Measurements from ENCODE around the gene LSP1.
A peak's percentile ranks its signal among the peaks of the same experiment; 100 is the strongest.

LSP1 gene

DNA sequence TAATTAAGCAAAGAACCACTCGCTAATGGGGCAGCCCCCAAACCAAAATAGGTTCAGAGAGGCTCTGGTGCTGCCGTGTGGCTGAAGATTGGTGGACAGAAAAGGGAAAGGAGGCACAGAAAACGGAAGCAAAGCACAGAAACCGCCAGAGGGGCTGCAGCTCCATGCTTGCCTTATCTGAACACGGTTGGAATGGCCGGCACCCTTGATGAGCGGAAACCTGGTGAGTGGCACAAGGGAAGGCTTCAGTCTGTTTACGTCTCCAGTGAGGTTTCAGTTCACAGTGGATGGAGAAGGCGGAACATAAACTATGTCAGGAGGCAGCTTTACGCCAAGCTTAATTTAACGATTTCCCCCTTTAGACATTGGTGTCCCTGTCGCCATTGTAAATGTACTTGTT lies 44.0 kb downstream of the LSP1 start:
- no peak overlapping the region for H2BK120ac ChIP-seq (ENCODE audit: low read depth, low read length)
- no peak overlapping the region for H2BK15ac ChIP-seq (replicated peaks; ENCODE audit: low read depth)
- H2AK5ac ChIP-seq (ENCODE audit: low read length): no peak overlapping the region
- no peak overlapping the region for H3K56ac ChIP-seq (ENCODE audit: low read length)
- no peak overlapping the region for H3K23ac ChIP-seq (ENCODE audit: low read length)
- no CpG with 5 or more reads among the region's 12 CpGs for WGBS (ENCODE audit: extremely low coverage, insufficient coverage, low lambda C conversion rate)
- H3K4me2 ChIP-seq (ENCODE audit: low read length): no peak overlapping the region
- H3K4ac ChIP-seq (ENCODE audit: low read depth, low read length): no peak overlapping the region
- H3K9ac ChIP-seq (ENCODE audit: low read length): no peak overlapping the region
- DNase-seq: no peak
- H3K18ac ChIP-seq (ENCODE audit: low read length): no peak overlapping the region
- H3K79me2 ChIP-seq (ENCODE audit: control insufficient read depth, insufficient read depth, low read length): no peaks in the 10 kb centered on the region
- H3K4me3 ChIP-seq (ENCODE audit: low read length): no peak overlapping the region
- H4K8ac ChIP-seq (ENCODE audit: low read depth, low read length): no peak overlapping the region
- H3K36me3 ChIP-seq (ENCODE audit: control insufficient read depth, insufficient read depth, low read length): no peaks in the 10 kb centered on the region
- no peak overlapping the region for H2BK5ac ChIP-seq (ENCODE audit: low read length)
- no peaks in the 10 kb centered on the region for H3K27me3 ChIP-seq (ENCODE audit: insufficient read depth, low read length, poor library complexity)
- no peak overlapping the region for H3K27ac ChIP-seq (ENCODE audit: low read depth, low read length)
- no peaks in the 10 kb centered on the region for H3K4me1 ChIP-seq (ENCODE audit: control insufficient read depth, low read depth, low read length)
- no peak overlapping the region for H4K5ac ChIP-seq (ENCODE audit: low read length)
- no peaks in the 10 kb centered on the region for H3K79me1 ChIP-seq (ENCODE audit: low read length)

GRCh38 chr11:1899090-1899489 lies 46.2 kb downstream of the LSP1 start:
- no peak overlapping the region for H3K56ac ChIP-seq (ENCODE audit: low read length)
- H2BK5ac ChIP-seq (ENCODE audit: low read length): no peak overlapping the region
- no peaks in the 10 kb centered on the region for H3K79me2 ChIP-seq (ENCODE audit: control insufficient read depth, insufficient read depth, low read length)
- no peak overlapping the region for H3K4ac ChIP-seq (ENCODE audit: low read depth, low read length)
- no peak overlapping the region for H2BK15ac ChIP-seq (replicated peaks; ENCODE audit: low read depth)
- H4K8ac ChIP-seq (ENCODE audit: low read depth, low read length): no peak overlapping the region
- no peak overlapping the region for H3K18ac ChIP-seq (ENCODE audit: low read length)
- no peak overlapping the region for H3K23ac ChIP-seq (ENCODE audit: low read length)
- H3K9ac ChIP-seq (ENCODE audit: low read length): no peak overlapping the region
- no peak overlapping the region for H3K4me3 ChIP-seq (ENCODE audit: low read length)
- H4K5ac ChIP-seq (ENCODE audit: low read length): no peak overlapping the region
- no peaks in the 10 kb centered on the region for H3K36me3 ChIP-seq (ENCODE audit: control insufficient read depth, insufficient read depth, low read length)
- DNase-seq: no peak
- H2AK5ac ChIP-seq (ENCODE audit: low read length): no peak overlapping the region
- no peaks in the 10 kb centered on the region for H3K4me1 ChIP-seq (ENCODE audit: control insufficient read depth, low read depth, low read length)
- H3K27me3 ChIP-seq (ENCODE audit: insufficient read depth, low read length, poor library complexity): no peaks in the 10 kb centered on the region
- WGBS (ENCODE audit: extremely low coverage, insufficient coverage, low lambda C conversion rate): no CpG with 5 or more reads among the region's 4 CpGs
- H3K27ac ChIP-seq (ENCODE audit: low read depth, low read length): no peak overlapping the region
- no peak overlapping the region for H3K4me2 ChIP-seq (ENCODE audit: low read length)
- no peak overlapping the region for H2BK120ac ChIP-seq (ENCODE audit: low read depth, low read length)
- H3K79me1 ChIP-seq (ENCODE audit: low read length): no peaks in the 10 kb centered on the region

DNA sequence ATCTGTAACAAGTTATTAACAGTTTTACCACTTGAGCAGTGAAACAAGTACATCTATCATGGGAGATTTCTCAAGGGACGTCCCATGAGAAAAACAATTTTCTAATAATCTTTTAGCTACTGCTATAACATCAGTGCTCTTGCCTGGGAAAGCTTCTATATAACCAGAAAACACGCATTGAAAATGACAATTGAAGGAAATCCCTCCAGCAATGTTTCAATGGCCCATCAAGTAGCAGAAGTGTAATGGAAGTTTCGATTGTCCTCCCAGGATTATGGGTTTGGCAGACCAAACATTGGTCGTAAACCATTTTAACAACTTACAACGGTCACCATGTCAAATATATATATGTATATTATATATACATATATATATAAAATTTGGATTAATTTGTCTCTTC lies 46.8 kb downstream of the LSP1 start:
- Histone ChIP-seq H3K56ac (ENCODE audit: low read length) (no peak overlapping the region), H4K5ac (ENCODE audit: low read length) (no peak overlapping the region), H3K4me3 (ENCODE audit: low read length) (no peak overlapping the region), H3K23ac (ENCODE audit: low read length) (no peak overlapping the region), H3K79me1 (ENCODE audit: low read length) (no peaks in the 10 kb centered on the region), H3K18ac (ENCODE audit: low read length) (no peak overlapping the region), H3K27ac (ENCODE audit: low read depth, low read length) (no peak overlapping the region), H3K79me2 (ENCODE audit: control insufficient read depth, insufficient read depth, low read length) (no peaks in the 10 kb centered on the region), H3K4ac (ENCODE audit: low read depth, low read length) (no peak overlapping the region), H4K8ac (ENCODE audit: low read depth, low read length) (no peak overlapping the region), H3K27me3 (ENCODE audit: insufficient read depth, low read length, poor library complexity) (no peaks in the 10 kb centered on the region), H2BK120ac (ENCODE audit: low read depth, low read length) (no peak overlapping the region), H2BK15ac (replicated peaks; ENCODE audit: low read depth) (no peak overlapping the region), H3K4me2 (ENCODE audit: low read length) (no peak overlapping the region), H3K4me1 (ENCODE audit: control insufficient read depth, low read depth, low read length) (no peaks in the 10 kb centered on the region), H3K36me3 (ENCODE audit: control insufficient read depth, insufficient read depth, low read length) (no peaks in the 10 kb centered on the region), H3K9ac (ENCODE audit: low read length) (no peak overlapping the region), H2BK5ac (ENCODE audit: low read length) (no peak overlapping the region), H2AK5ac (ENCODE audit: low read length) (no peak overlapping the region)
- no CpG with 5 or more reads among the region's 5 CpGs for WGBS (ENCODE audit: extremely low coverage, insufficient coverage, low lambda C conversion rate)
- no peak for DNase-seq

- H3K18ac ChIP-seq (ENCODE audit: low read length): no peak overlapping the region
- no peak overlapping the region for H4K8ac ChIP-seq (ENCODE audit: low read depth, low read length)
- no peaks in the 10 kb centered on the region for H3K79me1 ChIP-seq (ENCODE audit: low read length)
- no peak overlapping the region for H2BK5ac ChIP-seq (ENCODE audit: low read length)
- no peak for DNase-seq
- no peaks in the 10 kb centered on the region for H3K36me3 ChIP-seq (ENCODE audit: control insufficient read depth, insufficient read depth, low read length)
- no peak overlapping the region for H3K9ac ChIP-seq (ENCODE audit: low read length)
- no peak overlapping the region for H2BK15ac ChIP-seq (replicated peaks; ENCODE audit: low read depth)
- H3K27ac ChIP-seq (ENCODE audit: low read depth, low read length): no peak overlapping the region
- H3K4ac ChIP-seq (ENCODE audit: low read depth, low read length): no peak overlapping the region
- no peak overlapping the region for H3K4me2 ChIP-seq (ENCODE audit: low read length)
- H2BK120ac ChIP-seq (ENCODE audit: low read depth, low read length): no peak overlapping the region
- no peak overlapping the region for H4K5ac ChIP-seq (ENCODE audit: low read length)
- no peak overlapping the region for H3K4me3 ChIP-seq (ENCODE audit: low read length)
- H3K4me1 ChIP-seq (ENCODE audit: control insufficient read depth, low read depth, low read length): no peaks in the 10 kb centered on the region
- H3K23ac ChIP-seq (ENCODE audit: low read length): no peak overlapping the region
- H3K27me3 ChIP-seq (ENCODE audit: insufficient read depth, low read length, poor library complexity): no peaks in the 10 kb centered on the region
- H3K79me2 ChIP-seq (ENCODE audit: control insufficient read depth, insufficient read depth, low read length): no peaks in the 10 kb centered on the region
- H3K56ac ChIP-seq (ENCODE audit: low read length): no peak overlapping the region
- WGBS (ENCODE audit: extremely low coverage, insufficient coverage, low lambda C conversion rate): no CpG with 5 or more reads among the region's 5 CpGs
- H2AK5ac ChIP-seq (ENCODE audit: low read length): no peak overlapping the region
Observed at GRCh38 chr11:1906181-1906580, 53.3 kb downstream of the LSP1 start.

- Histone ChIP-seq H2AK5ac (ENCODE audit: low read length) (no peak overlapping the region), H3K4me1 (ENCODE audit: control insufficient read depth, low read depth, low read length) (no peaks in the 10 kb centered on the region), H3K36me3 (ENCODE audit: control insufficient read depth, insufficient read depth, low read length) (no peaks in the 10 kb centered on the region), H3K9ac (ENCODE audit: low read length) (no peak overlapping the region), H3K56ac (ENCODE audit: low read length) (no peak overlapping the region), H3K4ac (ENCODE audit: low read depth, low read length) (no peak overlapping the region), H3K27me3 (ENCODE audit: insufficient read depth, low read length, poor library complexity) (no peaks in the 10 kb centered on the region), H3K79me2 (ENCODE audit: control insufficient read depth, insufficient read depth, low read length) (no peaks in the 10 kb centered on the region), H2BK15ac (replicated peaks; ENCODE audit: low read depth) (no peak overlapping the region), H3K18ac (ENCODE audit: low read length) (no peak overlapping the region), H4K5ac (ENCODE audit: low read length) (no peak overlapping the region), H3K79me1 (ENCODE audit: low read length) (no peaks in the 10 kb centered on the region), H4K8ac (ENCODE audit: low read depth, low read length) (no peak overlapping the region), H3K4me2 (ENCODE audit: low read length) (no peak overlapping the region), H3K23ac (ENCODE audit: low read length) (no peak overlapping the region), H2BK120ac (ENCODE audit: low read depth, low read length) (no peak overlapping the region), H2BK5ac (ENCODE audit: low read length) (no peak overlapping the region), H3K27ac (ENCODE audit: low read depth, low read length) (no peak overlapping the region), H3K4me3 (ENCODE audit: low read length) (no peak overlapping the region)
- no CpG with 5 or more reads among the region's 14 CpGs for WGBS (ENCODE audit: extremely low coverage, insufficient coverage, low lambda C conversion rate)
- no peak for DNase-seq
Observed at GRCh38 chr11:1906611-1907423, 53.9 kb downstream of the LSP1 start.

GRCh38 chr11:1908618-1909017 lies 55.7 kb downstream of the LSP1 start:
- WGBS (ENCODE audit: extremely low coverage, insufficient coverage, low lambda C conversion rate): no CpG with 5 or more reads among the region's 9 CpGs
- Histone ChIP-seq H3K27ac (ENCODE audit: low read depth, low read length) (no peak overlapping the region), H3K56ac (ENCODE audit: low read length) (no peak overlapping the region)

More at GRCh38 chr11:1908618-1909017, 55.7 kb downstream of the LSP1 start:
- no peak overlapping the region for H3K23ac ChIP-seq (ENCODE audit: low read length)
- H3K9ac ChIP-seq (ENCODE audit: low read length): no peak overlapping the region
- no peak overlapping the region for H3K4ac ChIP-seq (ENCODE audit: low read depth, low read length)
- H4K5ac ChIP-seq (ENCODE audit: low read length): no peak overlapping the region
- H2BK5ac ChIP-seq (ENCODE audit: low read length): no peak overlapping the region
- H3K36me3 ChIP-seq (ENCODE audit: control insufficient read depth, insufficient read depth, low read length): no peaks in the 10 kb centered on the region
- no peaks in the 10 kb centered on the region for H3K79me2 ChIP-seq (ENCODE audit: control insufficient read depth, insufficient read depth, low read length)
- H3K4me2 ChIP-seq (ENCODE audit: low read length): no peak overlapping the region
- no peak overlapping the region for H2BK120ac ChIP-seq (ENCODE audit: low read depth, low read length)
- DNase-seq: no peak
- no peak overlapping the region for H2AK5ac ChIP-seq (ENCODE audit: low read length)
- H3K4me1 ChIP-seq (ENCODE audit: control insufficient read depth, low read depth, low read length): no peaks in the 10 kb centered on the region
- no peaks in the 10 kb centered on the region for H3K79me1 ChIP-seq (ENCODE audit: low read length)
- no peak overlapping the region for H2BK15ac ChIP-seq (replicated peaks; ENCODE audit: low read depth)
- H4K8ac ChIP-seq (ENCODE audit: low read depth, low read length): no peak overlapping the region
- no peaks in the 10 kb centered on the region for H3K27me3 ChIP-seq (ENCODE audit: insufficient read depth, low read length, poor library complexity)
- peak overlapping the region; percentile 14 for H3K18ac ChIP-seq (ENCODE audit: low read length)
- no peak overlapping the region for H3K4me3 ChIP-seq (ENCODE audit: low read length)

All from mesendoderm (in vitro differentiated cells).